GM18520 (cell line): ENCODE data around the gene B3GAT2.

Experiments used
- ATAC-seq: cut with Tn5 transposase; IDR thresholded peaks from one replicate; pipeline ENCODE4 v1.9.1; 2021; ENCODE audit not compliant: unreplicated experiment

B3GAT2 gene

DNA sequence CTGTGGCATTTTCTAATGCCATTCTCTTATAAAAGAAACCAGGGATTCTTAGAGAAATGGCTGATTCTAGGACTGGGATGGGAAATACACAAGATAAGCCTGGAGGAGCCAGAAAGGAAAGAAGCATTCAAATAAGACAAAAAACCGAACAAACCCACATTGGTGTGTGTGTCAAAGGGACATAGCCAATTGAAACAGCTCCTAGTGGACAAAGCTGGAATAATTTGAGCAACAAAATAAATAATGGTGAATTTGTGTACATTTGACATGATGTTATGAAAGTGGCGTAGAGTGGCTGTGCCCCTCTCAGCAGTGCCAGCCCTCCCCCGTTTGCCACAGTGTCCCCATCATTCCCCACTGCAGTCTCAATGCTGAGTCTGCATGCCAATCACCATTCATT lies 55.5 kb downstream of the B3GAT2 start:
- no peak for ATAC-seq

DNA sequence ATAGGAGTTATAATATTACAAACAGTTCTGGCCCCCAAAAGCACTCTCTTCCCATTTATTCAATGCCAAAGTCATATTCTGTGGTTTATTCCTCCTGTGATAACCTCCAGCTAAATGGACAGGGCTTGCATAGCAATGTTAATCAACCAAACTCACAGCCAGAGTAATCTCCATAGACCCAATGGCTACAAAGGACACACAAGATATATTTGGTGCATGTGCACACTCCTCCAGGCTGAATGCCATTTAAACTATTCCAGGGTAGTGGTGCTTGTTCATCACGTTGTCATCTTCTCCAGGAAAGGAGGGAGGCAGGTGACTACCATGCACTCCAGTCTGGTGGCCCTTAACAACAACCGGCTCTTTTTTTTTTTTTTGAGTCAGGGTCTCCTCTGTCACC lies 56.8 kb downstream of the B3GAT2 start:
- no peak for ATAC-seq

DNA sequence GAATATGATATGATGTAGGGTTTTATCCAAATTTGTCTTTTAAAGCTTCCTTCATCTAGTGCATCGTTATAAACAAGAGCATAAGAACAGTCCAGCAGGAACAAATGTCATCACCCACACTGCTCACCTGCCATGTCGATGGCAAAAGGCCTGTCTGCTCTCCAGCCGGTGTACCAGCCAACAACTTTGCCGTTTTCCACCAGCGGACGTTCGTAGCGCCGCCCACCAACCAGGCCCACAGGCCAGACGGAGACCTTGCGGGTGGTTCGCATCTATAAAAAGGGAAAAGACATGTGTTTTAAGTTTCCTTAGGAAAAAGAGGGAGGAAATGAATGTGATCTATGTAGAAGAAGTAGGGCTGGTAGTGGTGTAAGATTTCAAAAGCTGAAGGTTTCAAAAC lies 62.9 kb downstream of the B3GAT2 start:
- ATAC-seq: no peak

DNA sequence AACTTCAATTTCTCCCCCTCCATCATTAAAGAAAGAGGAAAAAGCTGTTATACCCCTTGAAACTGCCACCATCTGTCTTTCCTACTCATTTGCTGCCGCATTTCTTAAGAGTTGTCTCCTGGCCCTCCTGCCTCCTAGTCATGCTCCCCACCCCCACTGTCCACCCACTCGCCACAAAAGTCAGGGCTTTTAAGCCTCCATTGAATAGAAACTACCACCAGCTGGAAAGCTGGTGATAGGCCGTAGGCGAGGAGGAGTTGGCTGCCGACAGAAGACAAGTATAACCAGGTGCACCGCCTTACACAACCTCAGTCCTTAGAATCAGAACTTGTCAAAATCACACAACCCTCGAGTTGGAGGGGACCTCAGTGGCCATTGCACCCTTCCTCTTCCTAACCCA lies 67.6 kb downstream of the B3GAT2 start:
- ATAC-seq: no peak

DNA sequence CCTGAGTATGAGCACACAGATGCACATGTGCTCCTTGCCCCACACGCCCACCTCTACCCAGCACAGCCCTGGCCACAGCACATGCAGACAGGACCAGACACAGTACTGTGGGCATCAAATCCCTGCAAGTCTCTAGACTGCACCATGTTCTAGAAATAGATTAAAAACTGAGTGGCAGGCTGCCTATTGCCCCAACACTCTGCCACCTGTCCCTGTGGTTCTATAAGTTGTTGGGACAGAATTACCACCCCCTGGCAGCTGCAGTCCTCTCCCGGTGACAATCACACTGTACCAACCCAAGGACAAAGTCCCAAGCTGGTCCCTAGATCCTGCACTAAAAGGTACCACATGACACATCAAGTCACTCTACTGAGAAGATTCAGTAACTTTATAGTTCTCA lies 70.2 kb downstream of the B3GAT2 start:
- ATAC-seq: no peak

DNA sequence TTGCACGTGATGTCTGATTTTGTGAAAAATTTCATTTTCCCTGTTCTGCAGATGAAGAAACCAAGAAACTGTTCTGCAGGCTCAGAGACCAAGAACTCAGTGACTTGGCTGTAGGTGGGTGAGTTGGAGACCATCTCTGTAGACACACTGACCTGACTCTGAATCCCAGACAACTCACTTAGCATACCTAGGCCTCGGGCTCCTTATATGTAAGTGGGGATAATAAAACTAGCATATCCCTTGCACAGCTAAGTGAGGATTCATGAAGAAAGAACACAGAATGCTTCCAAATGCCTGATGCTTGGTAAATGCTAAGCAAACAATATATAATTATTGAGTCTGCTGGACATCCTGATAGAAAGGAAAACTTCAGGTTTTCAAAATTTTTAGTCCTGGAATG lies 70.8 kb downstream of the B3GAT2 start:
- ATAC-seq: no peak

DNA sequence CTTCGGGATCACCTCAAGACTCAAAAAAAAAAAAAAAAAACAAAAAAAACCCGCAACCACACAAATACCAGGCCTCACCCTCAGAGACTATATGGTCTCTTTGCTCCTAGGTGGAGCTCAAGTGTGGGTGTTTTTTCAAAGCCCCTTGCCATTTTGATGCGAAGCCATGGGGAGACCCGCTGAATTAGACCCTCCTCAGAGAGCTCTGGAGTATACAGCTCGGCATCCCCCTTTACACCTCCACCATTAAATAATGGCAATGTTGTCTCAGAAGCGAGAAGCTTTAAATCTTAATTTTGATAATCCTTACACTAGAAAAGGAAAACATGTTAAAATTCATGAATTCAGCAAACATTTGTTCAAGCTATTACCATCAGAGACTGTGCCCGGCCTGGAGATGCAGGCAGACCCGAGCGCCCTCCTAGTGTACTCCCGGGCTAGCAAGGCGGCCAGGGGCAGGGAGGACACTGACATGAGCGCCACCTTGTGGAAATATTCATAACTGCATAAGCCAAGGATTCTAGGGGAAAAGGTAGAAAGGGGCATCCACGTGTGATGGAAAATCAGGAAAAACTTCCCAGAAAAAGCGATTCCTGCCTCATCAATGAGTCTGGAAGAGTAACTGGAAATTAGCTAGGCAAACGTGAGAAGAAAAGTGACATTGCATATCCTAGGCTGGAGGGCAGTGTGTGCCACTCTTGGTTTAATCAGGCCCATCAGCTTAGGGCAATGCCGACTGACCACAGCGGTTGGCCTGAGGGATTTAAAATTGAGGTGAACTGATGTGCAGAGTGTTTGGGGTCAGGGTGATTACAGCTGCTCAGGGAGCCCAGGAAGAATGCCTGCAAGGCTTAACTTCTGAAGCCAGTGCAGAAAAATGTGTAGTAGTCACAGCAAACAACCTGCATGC lies 72.5 kb downstream of the B3GAT2 start:
- ATAC-seq: no peak

DNA sequence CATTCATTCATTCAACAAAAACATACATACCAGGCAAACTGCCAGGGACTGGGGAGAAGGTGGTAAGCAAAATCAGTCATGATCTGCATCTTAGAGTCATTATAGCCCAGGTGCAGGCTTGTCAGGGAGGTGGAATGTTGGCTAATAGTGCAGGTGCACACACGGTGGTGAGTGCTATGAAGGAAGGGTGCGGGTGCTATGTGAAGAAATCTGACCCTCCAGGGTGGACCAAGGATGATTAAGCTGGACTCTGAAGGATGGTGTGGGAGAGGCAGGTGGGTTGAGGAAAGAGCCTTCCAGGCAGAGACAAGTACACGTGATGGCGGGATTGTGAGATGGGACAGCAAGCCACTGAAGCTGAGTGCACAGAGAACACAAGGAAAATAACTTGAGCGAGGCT lies 77.4 kb downstream of the B3GAT2 start:
- ATAC-seq: no peak

DNA sequence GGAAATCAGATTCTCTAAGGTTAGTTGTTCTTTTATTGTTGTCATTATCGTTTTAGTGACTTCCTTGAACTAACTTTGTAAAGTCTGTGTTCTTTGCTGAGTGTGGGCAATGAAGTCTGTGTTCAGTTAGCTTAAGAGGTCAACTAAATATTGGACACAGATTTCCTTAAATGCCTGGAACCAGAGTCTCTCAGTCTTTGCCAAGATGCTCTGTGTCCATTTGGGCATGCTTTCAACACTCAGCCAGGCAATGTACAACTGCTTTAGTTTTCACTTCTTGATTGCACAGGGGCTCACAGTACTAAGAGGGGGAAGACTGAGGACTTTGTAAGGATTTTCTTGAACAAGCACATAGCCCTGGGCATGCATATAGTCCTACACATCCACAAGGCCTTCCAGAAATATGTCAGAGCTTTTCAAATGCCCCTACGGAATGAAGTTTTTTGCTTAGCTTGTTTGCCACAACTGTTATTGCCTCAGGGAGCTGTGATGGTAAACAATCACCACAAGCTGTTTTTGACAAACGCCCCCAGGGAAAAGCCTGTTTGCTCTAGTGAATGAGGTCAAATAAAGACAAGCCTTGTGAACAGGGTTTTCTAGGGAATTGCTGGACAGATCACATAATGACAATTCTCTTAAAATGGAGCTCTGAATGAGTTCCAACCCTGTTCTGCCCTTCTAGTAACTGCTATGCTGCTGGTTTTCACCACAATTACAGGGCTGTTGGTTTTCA lies 82.5 kb downstream of the B3GAT2 start:
- ATAC-seq: no peak

DNA sequence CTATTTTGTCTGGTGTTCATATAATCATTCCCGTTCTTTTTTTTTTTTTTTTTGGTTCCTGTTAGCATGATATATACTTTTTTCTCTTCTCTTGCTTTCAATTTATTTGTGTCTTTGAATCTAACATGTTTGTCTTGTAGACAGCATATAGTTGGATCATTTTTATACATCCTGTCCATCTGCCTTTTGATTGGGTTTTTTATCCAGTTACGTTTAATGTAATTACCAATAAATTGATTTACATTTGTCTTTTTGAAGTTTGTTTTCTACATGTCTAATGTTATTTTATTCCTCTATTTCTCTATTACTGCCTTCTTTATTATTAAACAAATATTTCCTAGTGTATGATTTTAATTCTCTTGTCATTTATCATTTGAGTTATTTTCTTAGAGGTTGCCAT lies 84.4 kb downstream of the B3GAT2 start:
- ATAC-seq: no peak

DNA sequence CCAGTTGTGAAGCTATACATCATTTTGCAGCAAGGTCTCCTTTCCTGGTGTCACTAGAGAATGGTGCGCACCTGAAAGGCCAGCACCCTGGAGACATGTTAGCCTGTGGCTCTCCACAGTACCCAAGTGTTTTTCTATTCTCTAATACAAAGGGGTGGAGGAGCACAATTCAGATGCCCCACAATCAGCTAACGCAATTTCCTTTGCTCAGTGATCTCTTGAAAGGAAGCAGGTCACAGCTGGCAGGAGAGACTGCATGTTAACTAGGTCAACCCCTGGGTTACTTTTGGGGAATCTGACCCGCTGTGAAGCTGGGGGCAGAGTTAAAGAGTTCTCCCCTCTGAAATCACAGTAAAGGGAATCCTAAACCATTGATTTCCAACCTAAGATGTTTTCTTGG lies 92.5 kb downstream of the B3GAT2 start:
- no peak for ATAC-seq

DNA sequence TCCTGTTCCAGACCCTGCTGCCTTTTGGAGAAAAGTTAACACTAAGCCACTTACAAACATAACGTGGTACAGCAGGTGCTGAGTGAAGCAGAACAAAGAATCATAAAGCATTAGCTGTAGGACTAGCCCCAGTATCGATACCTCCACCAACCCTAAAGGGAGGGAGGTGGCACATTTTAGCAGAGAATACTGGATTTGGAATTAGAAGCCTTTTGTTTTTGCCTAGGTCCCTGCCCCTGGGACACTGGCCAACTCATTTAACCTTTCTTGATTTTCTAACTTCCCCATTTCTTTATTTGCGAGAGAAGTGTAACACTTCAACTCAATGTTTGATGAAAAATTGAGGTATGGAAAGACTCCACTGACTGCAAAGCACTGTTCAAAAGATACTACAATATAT lies 93.5 kb downstream of the B3GAT2 start:
- ATAC-seq: no peak

DNA sequence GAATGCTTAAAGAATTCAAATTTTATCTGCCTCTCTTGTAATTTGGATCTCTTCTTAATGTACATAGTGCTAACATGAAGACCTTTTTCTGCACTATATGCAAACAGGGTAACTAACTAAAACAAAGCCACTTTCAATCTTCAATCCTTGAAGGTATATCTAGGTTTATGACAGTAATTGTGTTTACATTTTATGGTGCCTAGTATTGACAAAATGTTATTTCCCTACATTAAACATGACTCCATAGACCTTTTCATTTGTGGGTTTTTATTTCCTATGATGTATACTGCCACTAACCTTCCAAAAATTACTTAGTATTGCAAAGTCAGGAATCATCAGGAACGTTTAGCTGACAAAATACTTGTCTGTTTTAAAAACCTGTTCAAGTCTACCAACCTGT lies 95.9 kb downstream of the B3GAT2 start:
- ATAC-seq: no peak

DNA sequence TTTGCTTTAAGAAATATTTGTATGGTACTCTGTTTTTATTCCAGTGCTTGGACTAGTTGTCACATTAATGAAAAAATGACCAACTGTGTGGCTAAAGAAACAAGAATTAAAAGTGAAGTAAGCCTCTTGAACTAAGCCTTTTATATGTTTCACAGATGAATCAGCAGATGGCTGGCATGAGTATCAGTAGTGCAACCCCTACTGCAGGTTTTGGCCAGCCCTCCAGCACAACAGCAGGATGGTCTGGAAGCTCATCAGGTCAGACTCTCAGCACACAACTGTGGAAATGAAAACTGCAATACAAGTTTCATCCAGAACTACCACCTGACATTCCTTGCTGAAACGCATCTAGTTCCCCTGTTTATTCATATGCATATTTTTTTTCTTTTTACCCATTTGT lies 96.8 kb downstream of the B3GAT2 start:
- no peak for ATAC-seq

DNA sequence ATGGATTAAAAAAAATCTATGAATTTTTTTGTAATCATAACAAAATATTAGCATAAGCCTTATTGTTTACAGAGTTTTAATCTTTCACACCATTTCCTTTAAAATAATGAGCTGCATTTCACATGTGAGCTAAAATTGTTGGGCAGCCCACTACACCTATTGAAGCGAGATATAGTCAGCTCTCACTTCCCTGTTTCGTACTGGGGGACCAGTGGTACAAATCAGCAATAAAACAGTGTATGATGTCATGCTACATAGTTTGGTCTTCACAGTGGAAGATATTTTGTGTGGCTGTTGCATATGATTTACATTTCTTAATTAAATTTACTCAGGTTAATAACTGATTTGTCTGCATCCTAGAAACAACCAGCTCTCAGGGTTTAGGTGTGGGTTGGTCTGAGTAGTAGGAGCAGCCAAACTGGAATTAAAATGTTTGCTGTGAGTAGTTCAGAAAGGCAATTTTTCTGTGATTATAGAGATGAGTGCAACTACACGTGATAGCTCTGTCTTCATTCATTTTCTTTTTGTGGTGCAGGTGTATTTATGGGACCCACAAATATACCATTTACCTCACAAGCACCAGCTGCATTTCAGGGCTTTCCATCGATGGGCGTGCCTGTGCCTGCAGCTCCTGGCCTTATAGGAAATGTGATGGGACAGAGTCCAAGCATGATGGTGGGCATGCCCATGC lies 99.3 kb downstream of the B3GAT2 start:
- ATAC-seq: peak; percentile 90

DNA sequence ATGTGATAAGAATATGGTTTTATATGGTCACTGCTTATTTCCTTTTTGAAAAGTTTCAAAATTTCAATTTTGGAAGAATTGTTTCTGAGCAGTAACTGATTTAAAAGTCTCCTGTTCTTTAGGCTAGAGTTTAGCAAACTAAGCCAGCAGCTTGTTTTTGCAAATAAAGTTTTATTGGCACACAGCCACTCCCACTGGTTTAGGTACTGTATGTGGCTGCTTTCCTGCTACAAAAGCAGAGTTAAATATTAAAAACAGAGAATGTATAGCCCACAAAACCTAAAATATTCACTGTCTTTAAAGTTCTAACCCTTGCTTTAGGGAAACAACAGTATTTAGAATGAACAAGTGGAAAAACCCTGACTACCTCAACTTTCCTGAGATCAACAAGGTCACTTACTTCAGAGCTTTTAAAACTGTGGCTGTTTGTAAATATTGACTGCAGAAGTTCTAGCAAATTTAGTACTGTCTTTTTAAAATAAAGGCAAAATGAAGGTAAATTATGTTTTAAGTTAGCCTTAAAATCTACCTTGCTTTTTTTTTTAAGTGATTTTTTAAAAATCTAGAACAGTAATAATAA lies 104.1 kb downstream of the B3GAT2 start:
- ATAC-seq: no peak

DNA sequence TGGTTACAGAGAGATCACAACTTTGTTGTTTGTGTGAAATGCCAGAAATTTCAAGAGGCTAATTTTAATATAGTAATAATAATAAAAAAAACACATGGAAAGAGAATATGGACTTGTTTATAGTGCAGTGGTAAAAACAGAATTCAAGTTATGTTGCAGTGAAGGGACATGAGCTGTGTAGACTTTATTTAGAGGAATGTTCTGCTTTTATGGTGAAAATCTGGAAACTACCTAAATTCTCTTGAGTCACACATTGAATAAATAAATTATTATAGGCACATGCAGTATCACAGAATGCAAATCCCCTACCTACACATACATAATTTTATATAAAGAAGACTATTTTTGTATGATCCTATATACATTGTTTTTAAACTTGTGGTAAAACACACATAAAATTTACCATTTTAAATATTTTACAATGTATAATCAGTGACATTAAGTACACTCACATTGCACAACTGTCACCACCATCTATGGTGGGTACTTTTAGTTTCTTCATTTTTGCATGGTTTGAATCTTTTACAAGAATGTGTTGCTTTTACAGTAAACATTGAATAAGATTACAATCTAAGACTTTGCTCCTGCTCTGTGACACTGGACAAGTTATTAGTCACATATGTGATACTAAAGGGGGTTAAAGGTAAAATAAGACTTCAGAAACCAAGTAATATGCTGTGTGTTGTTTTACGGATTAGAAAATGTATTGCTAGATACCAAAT lies 107.4 kb downstream of the B3GAT2 start:
- ATAC-seq: no peak

DNA sequence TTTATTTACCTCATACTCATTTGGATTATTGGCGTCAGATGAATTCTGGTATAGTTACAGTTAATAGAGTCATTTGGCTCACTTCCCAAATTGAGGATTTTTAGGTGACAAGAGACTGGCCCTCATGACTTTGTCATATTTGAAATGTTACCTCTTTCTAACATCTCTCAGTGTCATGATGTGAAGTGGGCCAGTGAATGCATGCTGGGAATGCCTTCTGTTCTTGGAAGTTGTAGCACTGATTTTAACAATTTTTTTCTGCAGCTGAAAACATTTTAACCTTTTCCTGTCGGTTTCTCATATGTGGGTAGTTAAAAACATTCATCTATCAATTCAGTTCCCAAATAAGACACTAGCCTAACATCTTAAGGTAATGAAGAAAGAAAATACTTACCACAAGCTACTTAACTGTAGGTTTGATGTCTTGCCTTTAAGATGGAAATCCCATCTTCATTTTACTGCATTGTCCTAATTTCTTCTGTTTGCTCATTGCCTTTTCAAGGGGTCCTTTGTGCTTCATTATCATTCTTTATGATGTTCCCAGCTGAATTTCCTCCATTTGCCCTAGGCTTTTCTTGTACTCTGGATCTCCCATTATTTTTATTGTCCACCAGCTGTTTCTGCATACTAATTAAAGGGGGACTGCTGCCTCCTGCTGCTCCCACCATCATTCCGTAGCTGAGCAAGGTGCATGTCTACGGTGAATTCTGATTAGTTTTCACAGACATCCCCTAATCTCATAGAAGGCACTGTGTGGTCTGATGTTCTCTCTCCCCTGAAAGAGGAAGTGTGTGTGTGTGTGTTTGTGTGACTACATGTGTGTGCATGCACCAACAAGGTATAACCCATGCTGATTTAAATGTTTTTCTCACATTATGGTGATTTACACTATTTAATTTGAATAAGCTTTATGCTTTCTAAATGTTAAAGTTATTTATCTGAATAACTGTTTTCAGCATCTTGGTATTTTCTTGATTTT lies 109.5 kb downstream of the B3GAT2 start:
- ATAC-seq: no peak

DNA sequence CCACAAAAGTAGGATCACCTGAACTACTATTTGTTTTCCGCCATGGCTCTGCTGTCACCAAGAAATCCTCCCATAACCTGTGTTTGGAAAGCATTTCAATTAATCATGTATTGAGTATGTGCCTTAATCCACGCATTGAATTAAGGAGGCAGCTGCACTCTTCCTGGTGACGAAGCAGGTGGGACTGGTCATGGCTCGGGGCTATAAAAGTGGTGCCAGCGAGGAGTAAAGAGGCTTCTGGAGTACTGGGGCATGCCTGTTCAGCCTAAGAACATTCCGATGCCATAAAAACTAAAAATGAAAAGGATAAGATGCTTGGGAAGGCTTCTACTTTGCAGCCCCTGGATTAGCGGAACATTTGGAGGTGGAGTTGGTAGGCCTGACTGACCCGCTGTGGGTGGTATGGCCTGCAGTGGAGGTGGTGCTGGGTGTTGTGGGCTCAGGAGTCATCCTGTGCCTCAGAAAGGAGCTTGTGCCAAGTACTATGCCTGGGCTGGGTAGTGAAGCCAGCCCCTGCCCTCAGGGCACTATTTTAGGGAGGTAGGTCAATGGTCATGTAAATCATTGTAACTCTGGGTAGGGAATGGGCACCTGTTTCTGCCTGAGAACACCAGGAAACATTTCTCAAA lies 110.5 kb downstream of the B3GAT2 start:
- no peak for ATAC-seq
